ENCODE measurements around the gene ONECUT3. TPM values are rescaled to one million over a fixed set of nuclear protein-coding genes. Genes with fewer than 3 reads are reported as not detected.

The ONECUT3 gene
- total RNA-seq, 1 experiment from 2014 or later: 0.04 TPM

DNA sequence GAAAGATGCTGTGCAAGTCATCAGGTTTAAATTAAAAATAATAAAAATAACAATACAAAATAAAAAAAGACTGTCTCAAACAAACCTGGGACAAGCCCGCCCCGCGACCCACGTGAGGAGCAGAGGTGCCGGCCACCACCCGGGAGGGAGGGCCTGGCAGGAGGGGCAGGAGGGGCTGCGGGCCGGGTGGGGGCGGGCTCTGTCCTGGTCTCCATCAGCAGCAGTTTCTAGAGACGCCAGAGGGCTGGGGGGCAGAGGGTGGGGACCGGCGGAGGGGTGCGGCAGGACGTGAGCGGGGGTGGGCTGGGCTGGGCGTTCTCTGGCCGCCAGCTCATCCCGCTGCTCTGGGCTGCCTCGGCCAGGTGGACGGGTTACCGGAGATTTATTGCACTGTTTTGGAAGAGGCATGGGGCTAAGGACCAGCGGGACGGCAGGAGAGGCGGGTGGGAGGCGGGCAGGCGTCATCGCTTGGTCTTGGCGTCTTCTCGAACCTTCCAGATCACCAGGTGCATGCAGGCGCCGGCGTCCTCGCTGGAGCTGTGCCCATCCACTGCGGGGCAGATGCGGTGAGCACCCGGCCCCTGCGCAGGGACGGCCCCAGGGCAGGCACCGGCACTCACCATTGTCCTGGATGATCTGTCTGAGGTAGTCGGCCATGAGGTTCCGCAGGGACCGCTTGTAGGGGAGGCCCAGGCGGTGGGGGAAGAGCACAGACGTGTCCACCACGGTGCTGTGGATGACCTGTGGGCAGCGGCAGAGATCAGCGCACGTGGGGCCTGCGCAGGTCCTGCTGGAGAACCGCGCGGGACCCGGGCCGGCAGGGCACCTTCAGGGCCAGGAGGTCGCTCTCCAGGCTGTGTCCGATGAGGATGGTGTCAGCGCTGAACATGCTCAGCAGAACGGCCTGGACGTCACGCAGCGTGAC, 62.6 kb downstream of the ONECUT3 start (continued):
- TF ChIP-seq ZNF532 (CRISPR knock-in tag; IDR thresholded peaks at IDR 0.05; ENCODE audit: borderline replicate concordance): no peak
- no peak for TF ChIP-seq IRF2 (CRISPR knock-in tag; IDR thresholded peaks at IDR 0.05; ENCODE audit: borderline replicate concordance, low read depth)
- TF ChIP-seq FOXP1 (CRISPR knock-in tag; IDR thresholded peaks at IDR 0.05; ENCODE audit: borderline replicate concordance): no peak
- TF ChIP-seq RELA (CRISPR knock-in tag; IDR thresholded peaks at IDR 0.05; ENCODE audit: borderline replicate concordance): no peak
- TF ChIP-seq TEAD1 (CRISPR knock-in tag; IDR thresholded peaks at IDR 0.05): no peak

- Mint-ChIP-seq H3K4me3 (no peak overlapping the region), H3K27me3 (ENCODE audit: low read depth) (no peaks in the 10 kb centered on the region), H3K9me3 (no peaks in the 10 kb centered on the region), H3K36me3 (peaks cover 7% of the 10 kb centered on the region), H3K27ac (no peak overlapping the region), H3K4me1 (peaks cover 5% of the 10 kb centered on the region; the same call in 1 of the 2 replicates)
- TF ChIP-seq TP53 (CRISPR knock-in tag; IDR thresholded peaks at IDR 0.05): no peak
- TF ChIP-seq ZNF219 (CRISPR knock-in tag; IDR thresholded peaks at IDR 0.05; ENCODE audit: borderline replicate concordance): no peak
- TF ChIP-seq NR1H2 (CRISPR knock-in tag; IDR thresholded peaks at IDR 0.05): no peak
- no peak for TF ChIP-seq CREM (CRISPR knock-in tag; IDR thresholded peaks at IDR 0.05)
- no peak for TF ChIP-seq ERG (CRISPR knock-in tag; IDR thresholded peaks at IDR 0.05)
- TF ChIP-seq TCF7 (CRISPR knock-in tag; IDR thresholded peaks at IDR 0.05; ENCODE audit: low read depth): no peak
- TF ChIP-seq NFE2L1 (CRISPR knock-in tag; IDR thresholded peaks at IDR 0.05): no peak
- TF ChIP-seq ATF1 (CRISPR knock-in tag; IDR thresholded peaks at IDR 0.05): no peak
- TF ChIP-seq ZBTB21 (CRISPR knock-in tag; IDR thresholded peaks at IDR 0.05; ENCODE audit: borderline replicate concordance): no peak
- no peak for TF ChIP-seq TEAD4 (CRISPR knock-in tag; IDR thresholded peaks at IDR 0.05)
- no peak for TF ChIP-seq HMGA2 (CRISPR knock-in tag; IDR thresholded peaks at IDR 0.05)
- TF ChIP-seq, protein P1, sequence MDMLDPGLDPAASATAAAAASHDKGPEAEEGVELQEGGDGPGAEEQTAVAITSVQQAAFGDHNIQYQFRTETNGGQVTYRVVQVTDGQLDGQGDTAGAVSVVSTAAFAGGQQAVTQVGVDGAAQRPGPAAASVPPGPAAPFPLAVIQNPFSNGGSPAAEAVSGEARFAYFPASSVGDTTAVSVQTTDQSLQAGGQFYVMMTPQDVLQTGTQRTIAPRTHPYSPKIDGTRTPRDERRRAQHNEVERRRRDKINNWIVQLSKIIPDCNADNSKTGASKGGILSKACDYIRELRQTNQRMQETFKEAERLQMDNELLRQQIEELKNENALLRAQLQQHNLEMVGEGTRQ (CRISPR knock-in tag; IDR thresholded peaks at IDR 0.05): no peak
- TF ChIP-seq RELA (CRISPR knock-in tag; IDR thresholded peaks at IDR 0.05; ENCODE audit: borderline replicate concordance): no peak
- TF ChIP-seq, protein P2, sequence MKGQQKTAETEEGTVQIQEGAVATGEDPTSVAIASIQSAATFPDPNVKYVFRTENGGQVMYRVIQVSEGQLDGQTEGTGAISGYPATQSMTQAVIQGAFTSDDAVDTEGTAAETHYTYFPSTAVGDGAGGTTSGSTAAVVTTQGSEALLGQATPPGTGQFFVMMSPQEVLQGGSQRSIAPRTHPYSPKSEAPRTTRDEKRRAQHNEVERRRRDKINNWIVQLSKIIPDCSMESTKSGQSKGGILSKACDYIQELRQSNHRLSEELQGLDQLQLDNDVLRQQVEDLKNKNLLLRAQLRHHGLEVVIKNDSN (CRISPR knock-in tag; IDR thresholded peaks at IDR 0.05): no peak
- no peak for TF ChIP-seq ESRRA (CRISPR knock-in tag; IDR thresholded peaks at IDR 0.05; ENCODE audit: borderline replicate concordance)
- no peak for TF ChIP-seq MYBL2 (CRISPR knock-in tag; IDR thresholded peaks at IDR 0.05)
- TF ChIP-seq, protein P3, sequence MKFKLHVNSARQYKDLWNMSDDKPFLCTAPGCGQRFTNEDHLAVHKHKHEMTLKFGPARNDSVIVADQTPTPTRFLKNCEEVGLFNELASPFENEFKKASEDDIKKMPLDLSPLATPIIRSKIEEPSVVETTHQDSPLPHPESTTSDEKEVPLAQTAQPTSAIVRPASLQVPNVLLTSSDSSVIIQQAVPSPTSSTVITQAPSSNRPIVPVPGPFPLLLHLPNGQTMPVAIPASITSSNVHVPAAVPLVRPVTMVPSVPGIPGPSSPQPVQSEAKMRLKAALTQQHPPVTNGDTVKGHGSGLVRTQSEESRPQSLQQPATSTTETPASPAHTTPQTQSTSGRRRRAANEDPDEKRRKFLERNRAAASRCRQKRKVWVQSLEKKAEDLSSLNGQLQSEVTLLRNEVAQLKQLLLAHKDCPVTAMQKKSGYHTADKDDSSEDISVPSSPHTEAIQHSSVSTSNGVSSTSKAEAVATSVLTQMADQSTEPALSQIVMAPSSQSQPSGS (CRISPR knock-in tag; IDR thresholded peaks at IDR 0.05; ENCODE audit: borderline replicate concordance, low read depth): no peak
- ATAC-seq (no peak), DNase-seq (ENCODE audit: low spot score) (no peak)
- POLR2A ChIA-PET: no interaction called here
- CTCF ChIA-PET: interaction anchor here (0.9 to 2.2 kb wide), 3 partner anchors 9 to 271 kb away, joined by 3 to 7 read pairs (median 5); no protein-coding TSS in a partner anchor
These were observed 63.4 kb downstream of the ONECUT3 start for GRCh38 chr19:1816530-1817298.

Measured in WTC11 (cell line).